ENCODE results near the gene ELOVL6. TPM values are rescaled to one million over a fixed set of nuclear protein-coding genes. Genes with fewer than 3 reads are reported as not detected.

Gene ELOVL6
- total and polyA plus RNA-seq, 9 of the 15 experiments (the other 6 are each of a cell fraction or from before 2014, with no cell fraction given), result 18.3 to 82.6 (median 46.0) TPM

DNA sequence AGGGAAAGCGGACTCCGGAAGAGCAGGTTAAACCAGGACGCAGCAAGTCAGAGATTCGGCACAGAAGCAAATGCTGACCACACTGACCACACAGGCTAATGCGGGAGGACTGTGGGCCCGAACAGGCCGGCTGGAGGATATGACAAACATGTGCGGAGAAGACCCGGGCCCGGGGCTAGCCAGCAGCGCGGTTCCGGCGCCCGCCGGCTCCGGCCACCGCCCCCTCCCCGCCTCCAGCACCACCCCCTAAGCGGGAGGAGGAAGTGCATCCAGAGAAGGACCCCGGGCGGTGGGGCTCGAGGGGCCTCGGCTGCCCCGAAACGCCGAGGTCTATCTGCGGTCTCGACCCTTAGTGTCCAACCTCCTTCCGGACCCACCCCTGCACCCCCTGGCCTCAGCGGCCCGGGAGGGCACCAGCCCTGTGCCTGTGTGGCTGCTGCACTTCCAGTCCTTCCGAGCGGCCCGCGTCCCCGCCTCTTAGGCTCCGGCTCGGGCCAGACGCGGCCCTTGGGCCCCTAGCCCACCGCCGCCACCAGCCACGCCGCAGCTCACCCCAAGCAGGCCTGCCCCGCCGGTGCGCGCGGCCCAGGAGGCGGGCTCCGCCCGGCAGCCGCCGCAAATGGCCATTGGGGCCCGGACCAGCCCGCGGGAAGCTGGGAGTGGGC, 2.1 kb downstream of the ELOVL6 start (continued):
- TF ChIP-seq GTF2F1 (IDR thresholded peaks at IDR 0.05; ENCODE audit: low read depth, low read length) (0 out of 2 replicates have a peak, but pooled peaks have one; percentile 17), TCF7L2 (IDR thresholded peaks at IDR 0.05; ENCODE audit: low read depth, low read length) (no peak), RBM39 (optimal IDR thresholded peaks at IDR 0.05; ENCODE audit: low read depth, low read length) (no peak), ZNF239 (CRISPR knock-in tag; IDR thresholded peaks at IDR 0.05) (no peak), ZNF444 (CRISPR knock-in tag; IDR thresholded peaks at IDR 0.05) (no peak), POLR2AphosphoS2 (IDR thresholded peaks at IDR 0.05; ENCODE audit: low read length) (0 out of 2 replicates have a peak, but pooled peaks have one; percentile 2), IRF2 (CRISPR knock-in tag; IDR thresholded peaks at IDR 0.05) (no peak), ZNF586 (CRISPR knock-in tag; conservative IDR thresholded peaks at IDR 0.05) (no peak), ZNF75A (CRISPR knock-in tag; IDR thresholded peaks at IDR 0.05) (no peak), ZNF282 (CRISPR knock-in tag; IDR thresholded peaks at IDR 0.05) (no peak), MEIS2 (IDR thresholded peaks at IDR 0.05; ENCODE audit: partially characterized antibody) (no peak), NCOR1 (IDR thresholded peaks at IDR 0.05) (no peak; the same call in 1 of the 2 replicates), DIDO1 (tag; IDR thresholded peaks at IDR 0.05; ENCODE audit: low read depth) (no peak), FUS (optimal IDR thresholded peaks at IDR 0.05; ENCODE audit: low read depth, low read length) (peak; percentile 44), CHCHD3 (CRISPR knock-in tag; IDR thresholded peaks at IDR 0.05) (no peak), TAF1 (IDR thresholded peaks at IDR 0.05; ENCODE audit: control insufficient read depth, extremely low read depth, insufficient read depth, low read length, severe bottlenecking) (peak; percentile 79), RBM34 (IDR thresholded peaks at IDR 0.05; ENCODE audit: borderline replicate concordance, insufficient read depth, low read length) (no peak), ZNF717 (CRISPR knock-in tag; IDR thresholded peaks at IDR 0.05) (no peak), ZBTB7A (IDR thresholded peaks at IDR 0.05; ENCODE audit: borderline replicate concordance, control insufficient read depth, low read depth, low read length) (peak; percentile 95), NBN (IDR thresholded peaks at IDR 0.05; ENCODE audit: low read depth) (no peak), SMAD1 (IDR thresholded peaks at IDR 0.05; ENCODE audit: low read depth, low read length, partially characterized antibody) (peak; percentile 17), ZKSCAN1 (IDR thresholded peaks at IDR 0.05; ENCODE audit: low read depth, low read length) (no peak)
- TF ChIP-seq, protein P1, sequence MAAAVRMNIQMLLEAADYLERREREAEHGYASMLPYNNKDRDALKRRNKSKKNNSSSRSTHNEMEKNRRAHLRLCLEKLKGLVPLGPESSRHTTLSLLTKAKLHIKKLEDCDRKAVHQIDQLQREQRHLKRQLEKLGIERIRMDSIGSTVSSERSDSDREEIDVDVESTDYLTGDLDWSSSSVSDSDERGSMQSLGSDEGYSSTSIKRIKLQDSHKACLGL (CRISPR knock-in tag; IDR thresholded peaks at IDR 0.05; ENCODE audit: borderline replicate concordance, poor library complexity, severe bottlenecking), result no peak
- TF ChIP-seq, protein P2, sequence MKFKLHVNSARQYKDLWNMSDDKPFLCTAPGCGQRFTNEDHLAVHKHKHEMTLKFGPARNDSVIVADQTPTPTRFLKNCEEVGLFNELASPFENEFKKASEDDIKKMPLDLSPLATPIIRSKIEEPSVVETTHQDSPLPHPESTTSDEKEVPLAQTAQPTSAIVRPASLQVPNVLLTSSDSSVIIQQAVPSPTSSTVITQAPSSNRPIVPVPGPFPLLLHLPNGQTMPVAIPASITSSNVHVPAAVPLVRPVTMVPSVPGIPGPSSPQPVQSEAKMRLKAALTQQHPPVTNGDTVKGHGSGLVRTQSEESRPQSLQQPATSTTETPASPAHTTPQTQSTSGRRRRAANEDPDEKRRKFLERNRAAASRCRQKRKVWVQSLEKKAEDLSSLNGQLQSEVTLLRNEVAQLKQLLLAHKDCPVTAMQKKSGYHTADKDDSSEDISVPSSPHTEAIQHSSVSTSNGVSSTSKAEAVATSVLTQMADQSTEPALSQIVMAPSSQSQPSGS (CRISPR knock-in tag; IDR thresholded peaks at IDR 0.05), result no peak
- TF ChIP-seq, protein P3, sequence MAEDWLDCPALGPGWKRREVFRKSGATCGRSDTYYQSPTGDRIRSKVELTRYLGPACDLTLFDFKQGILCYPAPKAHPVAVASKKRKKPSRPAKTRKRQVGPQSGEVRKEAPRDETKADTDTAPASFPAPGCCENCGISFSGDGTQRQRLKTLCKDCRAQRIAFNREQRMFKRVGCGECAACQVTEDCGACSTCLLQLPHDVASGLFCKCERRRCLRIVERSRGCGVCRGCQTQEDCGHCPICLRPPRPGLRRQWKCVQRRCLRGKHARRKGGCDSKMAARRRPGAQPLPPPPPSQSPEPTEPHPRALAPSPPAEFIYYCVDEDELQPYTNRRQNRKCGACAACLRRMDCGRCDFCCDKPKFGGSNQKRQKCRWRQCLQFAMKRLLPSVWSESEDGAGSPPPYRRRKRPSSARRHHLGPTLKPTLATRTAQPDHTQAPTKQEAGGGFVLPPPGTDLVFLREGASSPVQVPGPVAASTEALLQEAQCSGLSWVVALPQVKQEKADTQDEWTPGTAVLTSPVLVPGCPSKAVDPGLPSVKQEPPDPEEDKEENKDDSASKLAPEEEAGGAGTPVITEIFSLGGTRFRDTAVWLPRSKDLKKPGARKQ (CRISPR knock-in tag; IDR thresholded peaks at IDR 0.05), result no peak
- TF ChIP-seq, protein P4, sequence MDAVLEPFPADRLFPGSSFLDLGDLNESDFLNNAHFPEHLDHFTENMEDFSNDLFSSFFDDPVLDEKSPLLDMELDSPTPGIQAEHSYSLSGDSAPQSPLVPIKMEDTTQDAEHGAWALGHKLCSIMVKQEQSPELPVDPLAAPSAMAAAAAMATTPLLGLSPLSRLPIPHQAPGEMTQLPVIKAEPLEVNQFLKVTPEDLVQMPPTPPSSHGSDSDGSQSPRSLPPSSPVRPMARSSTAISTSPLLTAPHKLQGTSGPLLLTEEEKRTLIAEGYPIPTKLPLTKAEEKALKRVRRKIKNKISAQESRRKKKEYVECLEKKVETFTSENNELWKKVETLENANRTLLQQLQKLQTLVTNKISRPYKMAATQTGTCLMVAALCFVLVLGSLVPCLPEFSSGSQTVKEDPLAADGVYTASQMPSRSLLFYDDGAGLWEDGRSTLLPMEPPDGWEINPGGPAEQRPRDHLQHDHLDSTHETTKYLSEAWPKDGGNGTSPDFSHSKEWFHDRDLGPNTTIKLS (IDR thresholded peaks at IDR 0.05; ENCODE audit: borderline replicate concordance, low read depth), result no peak
